ENCODE measurements around the gene OR6C76. TPM values are rescaled to one million over a fixed set of nuclear protein-coding genes. Genes with fewer than 3 reads are reported as not detected.

The OR6C76 gene
- total RNA-seq, 2 donors from 2014 or later: not detected

DNA sequence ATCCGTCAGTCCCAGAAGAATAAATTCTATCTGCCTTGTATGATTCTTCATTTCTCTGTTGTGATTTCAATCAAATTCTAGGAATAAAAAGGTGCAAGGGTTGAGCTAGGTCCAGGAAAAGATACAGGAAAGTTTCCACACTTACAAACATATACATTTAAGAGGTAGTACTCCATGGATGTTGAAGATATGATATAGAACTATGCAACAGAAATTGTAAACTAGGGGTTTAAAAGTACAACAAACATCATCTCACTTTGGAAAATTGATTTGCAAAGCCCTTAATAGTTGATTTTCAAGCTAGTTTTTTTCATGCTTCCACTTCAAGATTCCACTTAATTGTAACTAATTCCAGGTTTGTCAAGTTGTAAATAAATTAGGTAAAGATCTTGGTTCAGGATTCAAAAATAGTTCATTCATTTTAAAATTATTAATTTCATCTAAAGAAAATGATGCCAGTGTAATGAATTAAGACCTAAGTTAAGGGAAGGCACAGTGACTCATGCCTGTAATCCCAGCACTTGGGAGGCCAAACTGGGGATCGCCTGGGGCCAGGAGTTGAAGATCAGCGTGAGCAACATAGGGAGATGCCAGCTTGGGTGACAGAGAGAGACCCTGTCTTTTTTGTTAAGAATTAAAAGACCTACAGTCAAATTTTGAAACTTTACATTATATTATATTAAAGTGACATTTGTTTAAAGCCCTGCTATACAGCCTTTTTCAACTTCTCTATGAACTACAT is 44.2 kb downstream of the OR6C76 start, which contains the start of gene OR6C70:
OR6C70 (minus strand) TSS at position 51 of the 742 bp plus-strand sequence; CDS start at position 51, 0 bp downstream.
- intact Hi-C loops (cut with DNase I): no loop called here
- no peaks in the 10 kb centered on the region for H3K4me1 ChIP-seq (replicated peaks)
- no peak within 1 kb of the TSS for H3K4me3 ChIP-seq
- H3K9me3 ChIP-seq: no peaks in the 10 kb centered on the region
- no peaks in the 10 kb centered on the region for H3K27me3 ChIP-seq (replicated peaks; ENCODE audit: insufficient read depth)
- TF ChIP-seq POLR2A (IDR thresholded peaks at IDR 0.05): no peak
- TF ChIP-seq POLR2AphosphoS5 (IDR thresholded peaks at IDR 0.05): no peak
- TF ChIP-seq, protein P1, sequence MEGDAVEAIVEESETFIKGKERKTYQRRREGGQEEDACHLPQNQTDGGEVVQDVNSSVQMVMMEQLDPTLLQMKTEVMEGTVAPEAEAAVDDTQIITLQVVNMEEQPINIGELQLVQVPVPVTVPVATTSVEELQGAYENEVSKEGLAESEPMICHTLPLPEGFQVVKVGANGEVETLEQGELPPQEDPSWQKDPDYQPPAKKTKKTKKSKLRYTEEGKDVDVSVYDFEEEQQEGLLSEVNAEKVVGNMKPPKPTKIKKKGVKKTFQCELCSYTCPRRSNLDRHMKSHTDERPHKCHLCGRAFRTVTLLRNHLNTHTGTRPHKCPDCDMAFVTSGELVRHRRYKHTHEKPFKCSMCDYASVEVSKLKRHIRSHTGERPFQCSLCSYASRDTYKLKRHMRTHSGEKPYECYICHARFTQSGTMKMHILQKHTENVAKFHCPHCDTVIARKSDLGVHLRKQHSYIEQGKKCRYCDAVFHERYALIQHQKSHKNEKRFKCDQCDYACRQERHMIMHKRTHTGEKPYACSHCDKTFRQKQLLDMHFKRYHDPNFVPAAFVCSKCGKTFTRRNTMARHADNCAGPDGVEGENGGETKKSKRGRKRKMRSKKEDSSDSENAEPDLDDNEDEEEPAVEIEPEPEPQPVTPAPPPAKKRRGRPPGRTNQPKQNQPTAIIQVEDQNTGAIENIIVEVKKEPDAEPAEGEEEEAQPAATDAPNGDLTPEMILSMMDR (IDR thresholded peaks at IDR 0.05): no peak
- no peaks in the 10 kb centered on the region for H3K36me3 ChIP-seq
- H3K27ac ChIP-seq: no peak within 1 kb of the TSS
- DNase-seq (ENCODE audit: low spot score): no peak
- 83% methylated on average over 3 of the region's 3 CpGs for WGBS

- H3K36me3 ChIP-seq: no peaks in the 10 kb centered on the region
- H3K27ac ChIP-seq: no peak overlapping the region
- H3K4me1 ChIP-seq (replicated peaks): no peaks in the 10 kb centered on the region
- TF ChIP-seq POLR2AphosphoS5 (IDR thresholded peaks at IDR 0.05) (no peak), POLR2A (IDR thresholded peaks at IDR 0.05) (no peak)
- TF ChIP-seq, protein P1 (IDR thresholded peaks at IDR 0.05): no peak
- H3K9me3 ChIP-seq: no peaks in the 10 kb centered on the region
- intact Hi-C loops (cut with DNase I): no loop called here
- no peak for DNase-seq (ENCODE audit: low spot score)
- H3K27me3 ChIP-seq (replicated peaks; ENCODE audit: insufficient read depth): no peaks in the 10 kb centered on the region
- H3K4me3 ChIP-seq: no peak overlapping the region
- WGBS: 80% methylated on average over 1 of the region's 1 CpG
Measured at GRCh38 chr12:55472264-55472663, 46.2 kb downstream of the OR6C76 start.

Other genes starting within 250 kb of the OR6C76 start
- gene OR10A7, start 205.2 kb upstream of the OR6C76 start, total RNA-seq: not detected
- gene OR6C74, start 181.6 kb upstream of the OR6C76 start, total RNA-seq: not detected
- not detected for gene OR6C6, start 129.7 kb upstream of the OR6C76 start, total RNA-seq
- not detected for gene OR6C1, start 111.9 kb upstream of the OR6C76 start, total RNA-seq
- gene OR6C3, start 95.5 kb upstream of the OR6C76 start, total RNA-seq: not detected
- not detected for gene OR6C75, start 63.3 kb upstream of the OR6C76 start, total RNA-seq
- not detected for gene OR6C65, start 25.7 kb upstream of the OR6C76 start, total RNA-seq
- gene OR6C2, start 17.8 kb downstream of the OR6C76 start, total RNA-seq: not detected
- not detected for gene OR6C70, start 43.9 kb downstream of the OR6C76 start, total RNA-seq
- gene OR6C68, start 66.1 kb downstream of the OR6C76 start, total RNA-seq: not detected
- not detected for gene OR6C4, start 123.3 kb downstream of the OR6C76 start, total RNA-seq
- not detected for gene OR2AP1, start 146.2 kb downstream of the OR6C76 start, total RNA-seq
- not detected for gene OR10P1, start 210.6 kb downstream of the OR6C76 start, total RNA-seq

Data from prostate gland (tissue), 2 donors.